GM23248 (cell line): ENCODE data around the gene KCNQ1OT1. TPM values are rescaled to one million over a fixed set of nuclear protein-coding genes. Genes with fewer than 3 reads are reported as not detected.

Experiments used
- DNase-seq: peaks from one replicate; pipeline ENCODE4 v3.0.0-alpha.2; 2015
- H2AFZ ChIP-seq: fragments of 200-600 bp; sonication (generic); 2 replicates; pipeline ENCODE4 v1.6.1; 2016; ENCODE audit warnings: antibody characterized with exemption
- H3F3A ChIP-seq: fragments of 200-600 bp; sonication (generic); 2 replicates; pipeline ENCODE4 v1.6.1; 2016; ENCODE audit warnings: mild to moderate bottlenecking, antibody characterized with exemption, mixed run types; ENCODE audit not compliant: insufficient read depth
- H3K27ac ChIP-seq: fragments of 200-600 bp; sonication (generic); 2 replicates; pipeline ENCODE4 v1.5.1; 2016; ENCODE audit warnings: mild to moderate bottlenecking
- H3K27me3 ChIP-seq: fragments of 200-600 bp; sonication (generic); replicated peaks from 2 replicates; pipeline ENCODE4 v1.6.1; 2016; ENCODE audit warnings: mild to moderate bottlenecking; ENCODE audit not compliant: insufficient read depth
- H3K36me3 ChIP-seq: fragments of 200-600 bp; sonication (generic); 2 replicates; pipeline ENCODE4 v1.6.1; 2016; ENCODE audit warnings: low read depth, mild to moderate bottlenecking
- H3K4me1 ChIP-seq: fragments of 200-600 bp; sonication (generic); 2 replicates; pipeline ENCODE4 v1.6.1; 2016; ENCODE audit warnings: mild to moderate bottlenecking; ENCODE audit not compliant: insufficient read depth
- H3K4me2 ChIP-seq: fragments of 200-600 bp; sonication (generic); one replicate; pipeline ENCODE4 v1.6.1; 2016; ENCODE audit warnings: mild to moderate bottlenecking; ENCODE audit not compliant: unreplicated experiment
- H3K4me3 ChIP-seq: fragments of 200-600 bp; sonication (generic); 2 replicates; pipeline ENCODE4 v1.5.1; 2016; ENCODE audit warnings: mild to moderate bottlenecking
- H3K79me2 ChIP-seq: fragments of 200-600 bp; sonication (generic); 2 replicates; pipeline ENCODE4 v1.6.1; 2016; ENCODE audit warnings: mild to moderate bottlenecking; ENCODE audit not compliant: insufficient read depth
- H3K9ac ChIP-seq: fragments of 200-600 bp; sonication (generic); 2 replicates; pipeline ENCODE4 v1.6.1; 2016; ENCODE audit warnings: mild to moderate bottlenecking
- H3K9me2 ChIP-seq: fragments of 200-600 bp; sonication (generic); 2 replicates; pipeline ENCODE4 v1.6.1; 2016; ENCODE audit warnings: mixed run types, mild to moderate bottlenecking, moderate library complexity; ENCODE audit not compliant: insufficient read depth
- H3K9me3 ChIP-seq: fragments of 200-600 bp; sonication (generic); one replicate; pipeline ENCODE4 v1.6.1; 2017; ENCODE audit warnings: low read depth
- H4K20me1 ChIP-seq: fragments of 200-600 bp; sonication (generic); 2 replicates; pipeline ENCODE4 v1.6.0; 2016; ENCODE audit not compliant: insufficient read depth
- EZH2 ChIP-seq: fragments of 200-600 bp; sonication (generic); IDR thresholded peaks from 2 replicates; pipeline ENCODE4 v1.6.1; 2018; ENCODE audit warnings: antibody characterized with exemption, mild to moderate bottlenecking; ENCODE audit not compliant: insufficient read depth, poor library complexity, severe bottlenecking
- EZH2phosphoT487 ChIP-seq: fragments of 200-600 bp; sonication (generic); IDR thresholded peaks from 2 replicates; pipeline ENCODE4 v1.6.1; 2018; ENCODE audit warnings: antibody characterized with exemption, moderate library complexity, mild to moderate bottlenecking, low read depth; ENCODE audit not compliant: insufficient read depth
- WGBS, 2 experiments: methylation state at CpG; one replicate each; pipeline ENCODE4 v1.1.6; 2015 to 2017; ENCODE audit warnings: low lambda C conversion rate in 2 of 2, low coverage in 1 of 2; ENCODE audit errors: missing lambda C conversion rate in 2 of 2; 5-methylcytosine and 5-hydroxymethylcytosine counted together
- in situ Hi-C: fragments of 300-500 bp; cut with MboI; formaldehyde crosslinking; loops from 2 replicates; pipeline ENCODE4 v1.15.0; 2020
- polyA plus RNA-seq: library from polyadenylated mRNA; unstranded; fragments of >200 nt; fragmentation: Nextera tagmentation; extraction: Ambion mirVana; gene quantifications from 2 replicates; pipeline ENCODE4 v1.2.1, GENCODE V29; 2016
- total RNA-seq: library from RNA; depleted of rRNA; stranded (reverse); fragments of >200 nt; shearing (Covaris generic); gene quantifications from 2 replicates; pipeline ENCODE4 v1.2.3, GENCODE V29; 2014

KCNQ1OT1 gene
- total and polyA plus RNA-seq, 2 experiments from 2014 or later, result 0.49 to 0.86 TPM

DNA sequence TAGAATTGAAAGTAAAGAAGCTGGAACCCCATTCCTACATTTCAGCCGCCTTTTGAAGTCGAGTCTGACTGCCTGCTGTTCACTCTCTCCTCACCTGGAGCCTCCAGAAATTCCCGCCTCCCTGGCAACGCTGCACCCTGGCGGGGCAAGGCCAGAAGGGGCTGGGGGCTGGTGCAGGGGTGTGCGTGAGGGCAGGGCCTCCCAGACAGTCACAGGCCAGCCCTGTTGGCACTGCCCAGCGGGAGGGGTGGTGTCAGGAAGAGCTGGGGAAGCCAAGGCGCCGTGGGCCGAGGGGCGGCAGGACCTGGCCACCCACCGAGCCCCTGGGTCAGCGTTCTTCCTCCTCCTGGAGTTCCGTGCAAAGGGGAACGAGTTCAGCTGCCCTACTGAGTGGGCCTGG is 123.2 kb downstream of the KCNQ1OT1 start:
- no peaks in the 10 kb centered on the region for H3K9me2 ChIP-seq
- no peaks in the 10 kb centered on the region for H3K9me3 ChIP-seq
- H3F3A ChIP-seq, result no peaks in the 10 kb centered on the region
- no peaks in the 10 kb centered on the region for H3K36me3 ChIP-seq
- H3K4me1 ChIP-seq, result no peaks in the 10 kb centered on the region
- H3K27me3 ChIP-seq, result no peaks in the 10 kb centered on the region
- H3K79me2 ChIP-seq, result no peaks in the 10 kb centered on the region
- in situ Hi-C loops, result no loop called here
- no peaks in the 10 kb centered on the region for H4K20me1 ChIP-seq
- TF ChIP-seq EZH2phosphoT487 (no peak), EZH2 (no peak)
- DNase-seq, result no peak
- 66 to 71% methylated on average over 11 to 14 of the region's 15 CpGs for WGBS, 2 experiments
- H2AFZ ChIP-seq, result no peak overlapping the region
- H3K9ac ChIP-seq, result no peak overlapping the region
- no peak overlapping the region for H3K4me3 ChIP-seq
- H3K4me2 ChIP-seq, result no peak overlapping the region
- no peak overlapping the region for H3K27ac ChIP-seq

DNA sequence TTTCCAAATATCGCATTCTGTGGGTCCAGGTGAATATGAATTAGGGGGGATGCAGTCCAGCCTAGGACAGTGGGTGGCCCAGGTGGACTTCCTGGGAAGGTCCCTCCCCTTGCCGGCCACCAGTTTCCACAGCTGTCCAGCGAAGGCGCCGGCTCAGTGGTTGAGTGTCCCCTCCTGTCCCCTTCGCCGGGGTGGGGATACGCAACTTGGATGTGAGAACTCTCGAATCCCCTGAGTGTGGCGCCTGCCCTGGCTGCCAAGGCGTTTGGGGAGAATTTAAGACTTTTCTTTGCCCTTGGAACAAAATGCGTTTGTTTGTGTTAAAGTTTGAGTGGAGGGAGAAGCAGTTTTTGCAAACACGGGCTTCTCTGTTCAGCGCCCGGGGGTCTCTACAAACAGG is 123.7 kb downstream of the KCNQ1OT1 start:
- no peaks in the 10 kb centered on the region for H3K36me3 ChIP-seq
- H2AFZ ChIP-seq, result no peak overlapping the region
- H4K20me1 ChIP-seq, result no peaks in the 10 kb centered on the region
- in situ Hi-C loops, result no loop called here
- no peaks in the 10 kb centered on the region for H3K4me1 ChIP-seq
- TF ChIP-seq EZH2, result no peak
- no peak for TF ChIP-seq EZH2phosphoT487
- no peak for DNase-seq
- H3K9me3 ChIP-seq, result no peaks in the 10 kb centered on the region
- 76 to 77% methylated on average over 15 of the region's 15 CpGs for WGBS, 2 experiments
- no peak overlapping the region for H3K27ac ChIP-seq
- no peaks in the 10 kb centered on the region for H3K27me3 ChIP-seq
- no peaks in the 10 kb centered on the region for H3K79me2 ChIP-seq
- no peak overlapping the region for H3K4me2 ChIP-seq
- H3K9ac ChIP-seq, result no peak overlapping the region
- H3K4me3 ChIP-seq, result no peak overlapping the region
- H3F3A ChIP-seq, result no peaks in the 10 kb centered on the region
- no peaks in the 10 kb centered on the region for H3K9me2 ChIP-seq

GRCh38 chr11:2575591-2576051 is 124.2 kb downstream of the KCNQ1OT1 start:
- no peak for DNase-seq
- Histone ChIP-seq H2AFZ (no peak overlapping the region), H3K9me2 (no peaks in the 10 kb centered on the region), H3K79me2 (no peaks in the 10 kb centered on the region), H3K9me3 (no peaks in the 10 kb centered on the region), H3K4me3 (no peak overlapping the region), H3K27ac (no peak overlapping the region), H4K20me1 (no peaks in the 10 kb centered on the region), H3K4me2 (no peak overlapping the region), H3K27me3 (no peaks in the 10 kb centered on the region), H3K36me3 (no peaks in the 10 kb centered on the region), H3F3A (no peaks in the 10 kb centered on the region), H3K9ac (no peak overlapping the region), H3K4me1 (no peaks in the 10 kb centered on the region)
- no peak for TF ChIP-seq EZH2phosphoT487
- no peak for TF ChIP-seq EZH2
- WGBS, 2 experiments, result 76 to 77% methylated on average over 17 of the region's 17 CpGs
- in situ Hi-C loops, result no loop called here

DNA sequence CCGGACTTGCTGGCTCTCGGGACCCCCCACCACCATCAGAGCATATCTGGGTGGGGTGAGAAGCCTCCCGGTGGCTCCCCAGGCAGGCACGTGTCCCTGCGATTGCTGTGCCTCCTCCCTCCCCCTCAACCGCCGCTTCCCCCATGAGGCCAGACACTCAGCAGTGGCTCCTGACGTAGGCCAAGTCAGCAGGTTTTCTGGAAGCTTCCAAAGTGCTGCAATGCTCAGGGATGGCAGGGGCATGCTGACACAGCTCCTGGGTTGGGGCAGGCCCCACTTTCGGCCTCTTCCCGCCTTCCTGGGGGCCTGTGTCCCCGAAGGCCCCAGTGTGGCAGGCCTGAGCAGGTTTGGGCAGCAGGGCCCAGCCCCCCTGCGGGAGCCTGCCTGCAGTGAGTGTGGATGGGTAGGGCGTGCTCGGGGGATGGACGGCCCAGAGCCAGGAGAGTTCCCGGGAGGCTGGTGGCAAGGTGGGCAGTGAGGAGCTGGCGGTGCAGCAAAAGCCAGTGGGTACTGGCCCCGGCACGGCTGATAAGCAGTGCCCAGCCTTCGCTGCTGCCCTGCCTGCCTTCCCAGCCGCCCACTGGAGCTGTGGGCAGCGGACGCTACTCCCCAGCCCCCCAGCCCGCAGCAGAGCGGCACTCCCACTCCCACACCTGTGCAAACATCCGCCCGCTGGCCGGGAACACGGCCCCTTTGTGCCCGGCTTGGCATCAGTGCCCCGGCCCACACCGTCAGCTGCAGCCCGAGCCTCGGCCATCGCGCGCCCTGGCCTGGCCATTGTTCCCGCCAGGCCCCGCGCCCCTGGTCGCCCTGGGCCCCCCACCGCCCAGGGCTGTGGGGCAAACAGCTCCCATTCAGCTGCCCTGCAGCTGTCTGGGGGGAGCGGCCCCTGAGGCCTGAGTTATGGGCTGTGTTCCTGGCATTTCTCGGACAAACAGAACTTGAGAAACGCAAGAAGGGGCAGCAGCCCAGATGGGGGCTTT is 125.0 kb downstream of the KCNQ1OT1 start:
- Histone ChIP-seq H3K79me2 (no peaks in the 10 kb centered on the region), H4K20me1 (no peaks in the 10 kb centered on the region), H3K27me3 (no peaks in the 10 kb centered on the region), H3F3A (no peaks in the 10 kb centered on the region), H3K27ac (no peak overlapping the region), H3K36me3 (no peaks in the 10 kb centered on the region), H3K4me1 (no peaks in the 10 kb centered on the region), H3K9me2 (no peaks in the 10 kb centered on the region), H3K9ac (no peak overlapping the region), H3K4me3 (no peak overlapping the region), H3K9me3 (no peaks in the 10 kb centered on the region), H3K4me2 (no peak overlapping the region), H2AFZ (no peak overlapping the region)
- in situ Hi-C loops, result no loop called here
- no peak for TF ChIP-seq EZH2
- TF ChIP-seq EZH2phosphoT487, result no peak
- WGBS, 2 experiments, result 62 to 77% methylated on average over 24 to 37 of the region's 45 CpGs
- no peak for DNase-seq
